NCI-H2196 (cell line): Measurements from ENCODE around the gene RNASEH2C.
A peak's percentile ranks its signal among the peaks of the same experiment; 100 is the strongest.
"Not testable (repeated sequence)": the region's sequence is repeated elsewhere in the genome, so short reads cannot be mapped to it uniquely, and the experiment has no call there.

ENCODE experiments used
- DNase-seq: peaks from one replicate; lab custom pipeline; 2025; ENCODE audit not compliant: unreplicated experiment; lab: John Stamatoyannopoulos, UW

Gene RNASEH2C

DNA sequence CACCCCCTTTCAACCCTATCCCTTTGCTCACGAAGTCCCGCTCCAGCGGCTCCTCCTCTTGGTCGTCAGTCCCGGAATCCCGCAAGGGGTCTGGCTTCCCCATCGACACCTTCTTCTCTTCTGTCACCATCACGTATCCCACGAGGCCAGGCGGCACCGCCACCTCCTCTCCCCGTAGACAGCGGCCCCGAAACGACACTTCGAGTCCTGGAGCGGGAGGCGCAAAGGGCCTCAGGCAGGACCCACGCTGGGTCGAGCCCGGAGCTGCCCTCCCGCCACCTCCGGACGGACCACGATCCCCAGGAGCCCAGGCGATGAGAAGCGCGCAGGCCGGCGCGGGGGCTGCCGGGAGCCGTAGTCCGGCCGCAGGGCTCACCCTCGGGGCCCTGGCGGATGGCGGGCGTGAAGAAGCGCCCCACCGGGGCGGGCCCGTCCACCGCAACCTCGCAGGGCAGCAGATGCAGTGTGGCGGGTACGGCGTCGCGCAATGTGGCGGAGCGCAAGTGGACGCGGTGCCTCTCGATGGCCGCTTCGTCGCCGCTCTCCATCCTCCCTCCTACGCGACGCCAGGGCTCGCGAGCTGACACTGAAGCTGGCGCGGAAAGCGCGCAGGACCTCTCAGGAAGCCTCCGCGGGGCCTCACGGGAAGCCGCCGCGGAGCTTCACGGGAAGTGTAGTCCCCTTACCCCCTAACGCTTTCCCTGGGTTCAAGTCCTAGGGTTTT lies at the start of gene RNASEH2C:
Gene RNASEH2C (minus strand): TSS at position 588 of the 724 bp plus-strand sequence. CDS start 40 bp downstream, at position 548.
- DNase-seq = peak; percentile 92

DNA sequence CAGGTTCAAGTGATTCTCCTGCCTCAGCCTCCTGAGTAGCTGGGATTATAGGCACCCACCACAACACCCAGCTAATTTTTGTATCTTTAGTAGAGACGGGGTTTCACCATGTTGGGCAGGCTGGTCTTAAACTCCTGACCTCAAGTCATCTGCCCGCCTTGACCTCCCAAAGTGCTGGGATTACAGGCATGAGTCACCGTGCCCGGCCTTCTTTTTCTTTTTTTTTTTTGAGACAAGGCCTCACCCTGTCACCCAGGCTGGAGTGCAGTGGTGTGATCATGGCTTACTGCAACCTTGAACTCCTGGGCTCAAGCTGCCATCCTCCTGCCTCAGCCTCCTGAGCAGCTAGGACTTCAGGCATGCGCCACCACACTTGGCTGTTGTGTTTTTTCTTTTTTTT lies 47.2 kb upstream of the RNASEH2C start:
- not testable (repeated sequence) for DNase-seq

DNA sequence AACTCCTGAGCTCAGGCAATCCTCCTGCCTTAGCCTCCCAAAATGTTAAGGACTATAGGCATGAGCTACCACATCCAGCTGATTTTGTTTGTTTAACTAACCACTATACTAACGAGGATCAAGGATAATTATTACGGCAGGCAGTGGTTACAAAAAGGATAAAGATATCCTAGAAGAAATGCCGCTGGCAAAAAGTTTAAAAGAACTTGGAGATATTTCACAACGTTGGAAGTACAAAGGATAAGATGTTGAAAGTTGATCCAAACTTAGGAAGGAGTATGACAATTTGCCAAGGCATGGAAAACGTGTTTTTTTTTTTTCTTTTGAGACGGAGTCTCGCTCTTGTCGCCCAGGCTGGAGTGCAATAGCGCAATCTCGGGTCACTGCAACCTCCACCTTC lies 46.8 kb upstream of the RNASEH2C start:
- no peak for DNase-seq

DNA sequence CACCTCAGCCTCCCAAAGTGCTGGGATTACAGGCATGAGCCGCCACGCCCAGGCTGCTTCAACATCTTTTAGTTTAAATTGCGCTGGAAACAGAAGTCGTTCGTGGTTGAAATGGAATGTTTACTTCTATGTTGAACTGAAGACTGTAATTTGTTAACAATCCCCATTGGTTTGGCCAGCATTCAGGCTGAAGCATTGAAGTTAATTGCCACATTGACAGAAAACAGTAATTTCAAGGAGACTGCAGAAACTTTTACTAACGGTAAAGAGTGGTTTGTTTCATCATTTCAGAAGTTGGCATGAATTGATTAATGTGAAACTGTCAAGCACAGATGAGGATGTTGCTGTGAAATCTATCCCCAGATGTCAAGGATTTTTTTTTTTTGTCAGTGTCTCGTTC lies 45.9 kb upstream of the RNASEH2C start:
- no peak for DNase-seq

DNA sequence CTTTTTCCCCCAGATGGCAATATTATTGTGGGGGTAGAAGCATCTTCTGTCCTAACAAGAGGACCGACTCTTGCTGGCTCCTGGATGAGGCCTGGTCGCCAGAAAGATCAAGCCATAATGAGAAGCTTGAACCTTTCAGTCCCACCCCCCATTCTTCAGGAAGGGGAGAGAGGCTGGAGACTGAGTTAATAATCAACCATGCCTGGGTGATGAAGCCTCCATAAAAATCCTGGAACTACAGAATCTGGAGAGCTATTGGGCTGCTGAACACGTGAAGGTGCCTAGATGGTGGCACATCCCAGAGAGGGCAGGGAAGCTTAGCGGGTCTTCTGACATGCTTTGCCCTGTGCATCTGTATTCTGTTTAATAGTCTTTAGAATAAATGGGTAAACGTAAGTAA lies 43.8 kb upstream of the RNASEH2C start:
- no peak for DNase-seq

DNA sequence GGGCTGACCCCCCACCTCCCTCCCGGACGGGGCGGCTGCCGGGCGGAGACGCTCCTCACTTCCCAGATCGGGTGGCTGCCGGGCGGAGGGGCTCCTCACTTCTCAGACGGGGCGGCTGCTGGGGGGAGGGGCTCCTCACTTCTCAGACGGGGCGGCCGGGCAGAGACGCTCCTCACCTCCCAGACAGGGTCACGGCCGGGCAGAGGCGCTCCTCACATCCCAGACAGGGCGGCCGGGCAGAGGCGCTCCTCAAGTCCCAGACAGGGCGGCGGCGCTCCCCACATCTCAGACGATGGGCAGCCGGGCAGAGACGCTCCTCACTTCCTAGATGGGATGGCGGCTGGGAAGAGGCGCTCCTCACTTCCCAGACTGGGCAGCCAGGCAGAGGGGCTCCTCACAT lies 42.2 kb upstream of the RNASEH2C start:
- not testable (repeated sequence) for DNase-seq

DNA sequence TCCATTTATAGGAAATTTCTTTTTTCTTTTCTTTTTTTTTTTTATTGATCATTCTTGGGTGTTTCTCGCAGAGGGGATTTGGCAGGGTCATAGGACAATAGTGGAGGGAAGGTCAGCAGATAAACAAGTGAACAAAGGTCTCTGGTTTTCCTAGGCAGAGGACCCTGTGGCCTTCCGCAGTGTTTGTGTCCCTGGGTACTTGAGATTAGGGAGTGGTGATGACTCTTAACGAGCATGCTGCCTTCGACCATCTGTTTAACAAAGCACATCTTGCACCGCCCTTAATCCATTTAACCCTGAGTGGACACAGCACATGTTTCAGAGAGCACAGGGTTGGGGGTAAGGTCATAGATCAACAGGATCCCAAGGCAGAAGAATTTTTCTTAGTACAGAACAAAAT lies 41.6 kb upstream of the RNASEH2C start:
- DNase-seq = not testable (repeated sequence)

DNA sequence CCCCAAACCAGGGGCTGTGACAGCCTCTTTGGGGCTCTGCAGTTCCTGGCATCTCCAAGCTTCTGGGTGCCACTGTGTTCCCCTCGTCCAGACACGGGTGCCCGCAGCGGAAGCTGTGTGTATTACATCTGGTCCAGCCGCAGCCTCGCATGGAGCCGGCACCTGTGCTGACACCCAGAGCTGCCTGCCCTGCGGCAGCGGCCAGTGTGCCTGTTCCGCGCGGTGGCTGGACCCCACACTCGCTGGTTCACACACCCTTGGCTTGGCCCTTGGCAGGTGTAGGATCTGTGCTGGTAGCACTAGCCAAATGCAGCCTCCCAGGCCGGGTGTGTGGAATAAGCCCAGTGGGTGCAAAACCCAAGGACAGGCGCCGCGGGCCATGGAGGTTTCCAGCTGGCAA lies 24.5 kb upstream of the RNASEH2C start:
- DNase-seq = no peak

DNA sequence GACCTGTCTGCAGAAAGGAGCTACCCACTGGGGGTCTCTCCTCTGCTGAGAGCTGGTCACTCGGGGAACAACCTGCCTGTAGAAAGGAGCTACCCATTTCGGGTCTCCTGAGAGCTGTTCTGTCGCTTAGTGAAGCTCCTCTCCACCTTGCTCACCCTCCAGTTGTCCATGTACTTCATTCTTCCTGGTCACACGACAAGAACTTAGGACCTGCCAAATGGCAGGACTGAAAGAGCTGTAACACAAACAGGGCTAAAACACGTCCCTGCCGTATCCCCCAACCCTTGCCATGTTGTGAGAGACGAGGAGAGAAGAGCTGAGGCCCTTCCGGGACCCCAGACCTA lies 24.1 kb upstream of the RNASEH2C start:
- no peak for DNase-seq

DNA sequence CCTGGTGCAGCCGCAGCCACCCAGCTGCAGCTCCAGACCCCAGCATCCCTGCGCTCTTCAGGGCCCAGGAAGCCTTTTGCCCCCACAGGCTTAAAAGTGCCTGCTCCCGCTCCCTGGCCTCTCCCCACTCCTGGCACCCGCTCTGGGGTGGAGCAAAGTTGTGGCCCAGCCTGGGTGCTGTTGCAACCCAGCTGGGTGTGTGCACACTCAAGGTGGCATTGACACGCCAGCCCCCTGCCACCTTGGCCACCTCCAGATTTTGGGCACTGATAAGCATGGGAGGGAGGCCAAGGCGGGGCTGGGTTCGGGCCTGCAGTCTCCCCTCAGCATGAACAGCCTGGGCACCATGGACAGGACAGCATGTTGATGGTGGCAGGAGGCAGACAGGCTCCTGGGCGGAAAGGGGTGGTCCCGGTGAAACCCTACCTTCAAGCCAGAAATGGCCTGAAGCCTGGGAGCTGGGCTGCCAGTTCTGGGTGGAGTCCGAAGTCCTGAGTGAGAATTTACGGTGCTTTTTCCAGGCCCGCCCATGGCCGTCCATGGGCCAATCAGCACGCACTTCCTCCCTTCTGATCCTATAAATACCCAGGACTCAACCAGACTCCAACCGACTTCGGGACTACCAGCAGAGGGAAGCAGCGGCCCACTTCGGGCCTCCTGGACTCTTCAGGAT lies 23.6 kb upstream of the RNASEH2C start:
- no peak for DNase-seq

DNA sequence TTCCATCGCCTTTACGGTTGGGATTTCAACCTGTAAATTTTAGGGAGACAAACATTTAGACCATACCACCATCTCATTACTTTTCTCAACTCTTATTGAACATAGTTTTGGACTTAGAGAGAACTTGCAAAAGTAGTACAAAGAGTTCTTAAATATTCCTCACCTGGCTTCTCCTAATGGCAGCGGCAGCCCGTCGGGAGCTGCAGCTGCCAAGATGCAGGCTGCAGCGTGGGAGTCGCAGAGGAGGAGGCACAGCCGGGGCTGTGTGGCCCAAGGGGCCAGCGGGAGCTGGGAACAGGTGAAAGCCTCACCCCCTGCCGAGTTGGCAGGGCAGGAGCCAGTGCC lies 23.1 kb upstream of the RNASEH2C start:
- no peak for DNase-seq

DNA sequence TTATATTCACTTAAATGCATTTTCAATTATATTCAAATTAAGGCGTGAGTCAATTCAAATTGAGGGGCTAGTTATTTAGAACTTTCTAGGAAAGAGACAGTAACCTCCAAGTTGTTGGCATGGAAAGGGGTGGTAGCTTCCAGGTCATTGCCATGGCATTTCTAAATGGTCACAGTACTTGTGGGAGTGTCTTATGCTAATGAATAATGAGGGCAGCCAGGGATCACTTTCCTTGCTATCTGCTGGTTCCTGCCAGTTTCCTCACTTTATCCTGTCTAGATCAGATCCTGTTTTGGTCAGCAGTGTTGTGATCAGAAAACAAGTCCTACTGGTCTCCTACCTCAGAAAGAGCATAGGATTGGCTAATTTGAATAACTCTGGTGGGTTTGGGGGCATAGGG lies 21.8 kb upstream of the RNASEH2C start:
- no peak for DNase-seq

DNA sequence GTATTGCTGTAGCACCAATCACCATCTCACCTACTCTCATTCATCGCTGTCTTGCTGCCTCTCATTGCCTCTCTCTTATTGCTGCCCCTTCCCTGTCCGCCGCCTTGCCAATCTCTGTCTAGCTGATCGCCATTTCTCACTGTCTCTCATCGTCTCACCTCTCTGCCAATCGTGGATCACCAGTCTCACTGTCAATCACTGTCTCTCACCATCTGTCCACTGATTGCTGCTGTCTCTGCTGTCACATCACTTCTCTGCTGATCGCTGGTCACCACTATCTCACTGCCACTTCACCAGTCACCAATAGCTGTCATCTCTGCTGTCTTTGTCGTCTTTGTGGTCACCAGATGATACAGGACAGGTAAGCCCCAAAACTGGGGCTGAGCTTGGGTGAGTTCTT lies 20.6 kb upstream of the RNASEH2C start:
- no peak for DNase-seq

DNA sequence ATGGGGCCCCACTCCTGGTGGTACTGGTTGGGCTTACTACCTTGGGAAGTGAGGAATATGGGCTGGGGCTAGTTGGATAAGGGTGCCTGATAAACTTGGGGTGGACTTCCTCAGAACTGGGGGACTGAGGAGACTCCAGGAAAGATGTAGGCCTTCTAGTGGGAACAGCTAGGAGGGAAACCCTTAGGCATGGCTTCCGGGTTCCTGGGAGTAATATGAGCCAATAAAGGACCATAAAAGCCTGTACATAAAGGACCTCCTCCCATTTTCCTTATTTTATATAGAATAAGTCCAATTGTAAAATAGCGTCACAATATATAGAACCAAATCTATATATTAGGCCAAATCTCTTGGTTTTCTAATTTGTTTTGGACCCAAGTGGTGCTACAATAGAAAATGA lies 18.4 kb upstream of the RNASEH2C start:
- DNase-seq = no peak

DNA sequence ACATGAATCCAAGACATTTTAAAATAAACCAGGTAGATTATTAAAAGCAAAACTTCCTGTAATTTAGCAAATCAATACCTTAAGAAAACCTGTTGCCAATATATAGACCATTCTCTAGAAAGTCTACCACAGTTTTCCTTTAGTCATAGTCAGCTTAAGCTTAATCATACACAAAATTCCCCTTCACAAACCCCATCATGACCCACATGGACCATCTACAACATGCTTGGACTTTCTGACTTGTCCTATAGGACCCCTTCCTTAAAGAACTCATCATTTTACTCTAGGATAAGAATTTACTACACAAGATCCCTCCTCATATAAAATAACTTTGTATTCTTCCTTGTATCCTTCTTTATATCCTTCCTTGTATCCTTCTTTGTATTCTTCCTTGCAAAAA lies 16.2 kb upstream of the RNASEH2C start:
- DNase-seq = no peak

DNA sequence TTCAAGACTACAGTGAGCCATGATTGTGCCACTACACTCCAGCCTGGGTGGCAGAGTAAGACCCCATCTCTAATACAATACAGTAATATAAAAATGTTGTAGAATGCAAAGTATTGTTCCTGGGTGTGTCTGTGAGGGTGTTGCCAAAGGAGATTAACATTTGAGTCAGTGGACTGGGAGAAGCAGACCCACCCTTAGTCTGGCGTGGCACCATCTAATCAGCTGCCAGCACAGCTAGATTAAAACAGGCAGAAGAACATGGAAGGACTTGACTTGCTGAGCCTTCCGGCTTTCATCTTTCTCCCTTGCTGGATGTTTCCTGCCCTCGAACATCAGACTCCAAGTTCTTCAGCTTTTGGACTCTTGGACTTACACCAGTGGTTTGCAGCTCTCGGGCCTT lies 14.5 kb upstream of the RNASEH2C start:
- not testable (repeated sequence) for DNase-seq

DNA sequence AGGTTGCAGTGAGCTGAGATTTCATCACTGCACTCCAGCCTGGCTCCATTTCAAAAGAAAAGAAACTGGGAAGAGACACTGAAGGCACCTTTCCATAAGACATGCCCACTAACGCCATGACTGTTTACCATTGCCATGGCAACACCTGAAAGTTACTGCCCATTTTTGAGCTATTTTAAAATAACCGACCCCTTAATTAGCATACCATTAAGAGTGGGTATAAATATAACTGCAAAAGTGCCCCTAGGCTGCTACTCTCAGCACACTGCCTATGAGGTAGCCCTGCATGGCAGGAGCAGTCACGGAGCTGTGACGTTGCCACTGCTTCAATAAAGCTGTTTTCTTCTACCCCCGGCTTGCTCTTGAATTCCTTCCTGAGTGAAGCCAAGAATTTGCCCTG lies 9.9 kb upstream of the RNASEH2C start:
- no peak for DNase-seq

DNA sequence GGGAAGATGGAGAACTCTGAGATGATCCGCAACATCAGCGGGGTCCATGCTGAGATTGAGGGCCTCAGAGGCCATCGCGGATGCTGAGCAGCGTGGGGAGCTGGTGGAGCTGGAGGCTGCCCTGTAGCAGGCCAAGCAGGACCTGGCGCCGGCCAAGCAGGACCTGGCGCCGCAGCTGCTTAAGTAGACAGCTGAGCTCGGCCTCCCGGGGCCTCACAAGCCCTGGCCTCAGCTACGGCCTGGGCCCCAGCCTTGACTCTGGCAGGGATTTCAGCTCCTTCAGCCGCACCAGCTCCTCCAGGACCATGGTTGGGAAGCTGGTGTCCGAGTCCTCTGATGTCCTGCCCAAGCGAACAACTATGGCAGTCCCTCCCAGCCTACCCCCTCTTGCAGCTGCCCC lies 7.3 kb upstream of the RNASEH2C start:
- DNase-seq = no peak

DNA sequence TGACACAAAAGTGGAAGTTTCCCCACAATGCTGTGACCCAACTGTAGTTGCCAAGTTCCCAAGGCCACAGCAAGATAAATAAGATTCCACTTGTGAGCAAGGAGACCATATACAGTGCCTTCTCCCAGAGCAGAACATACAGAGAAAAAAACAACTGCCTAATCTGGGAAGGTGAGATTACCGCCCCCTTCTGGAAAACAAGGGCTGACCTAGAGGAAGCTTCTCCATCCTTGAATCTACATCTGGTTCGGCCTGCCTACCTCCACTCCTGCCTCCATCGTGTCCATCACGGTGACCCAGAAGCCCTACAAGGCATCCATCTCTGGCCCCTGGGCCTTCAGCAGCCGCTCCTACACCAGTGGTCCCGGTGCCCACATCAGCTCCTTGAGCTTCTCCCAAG lies 6.1 kb upstream of the RNASEH2C start:
- no peak for DNase-seq

DNA sequence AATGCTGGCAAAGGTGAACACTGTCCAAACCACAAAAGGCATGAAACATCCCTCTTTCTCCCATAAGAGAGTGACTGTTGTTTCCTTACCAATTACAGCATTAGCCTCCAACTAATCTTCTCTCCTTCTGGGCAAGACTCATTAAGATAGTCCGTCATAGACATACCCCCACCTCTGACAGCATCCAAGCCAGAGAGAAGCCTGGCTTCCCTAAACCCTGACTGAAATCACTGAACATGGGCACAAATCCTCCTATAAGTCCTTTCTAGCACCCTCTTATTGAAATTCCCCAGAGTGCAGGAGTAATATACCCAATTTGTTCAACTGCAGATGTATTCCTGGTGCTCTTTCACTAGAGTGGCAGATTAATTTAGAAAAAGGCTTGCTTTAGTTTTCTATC lies 1.7 kb upstream of the RNASEH2C start:
- no peak for DNase-seq

DNA sequence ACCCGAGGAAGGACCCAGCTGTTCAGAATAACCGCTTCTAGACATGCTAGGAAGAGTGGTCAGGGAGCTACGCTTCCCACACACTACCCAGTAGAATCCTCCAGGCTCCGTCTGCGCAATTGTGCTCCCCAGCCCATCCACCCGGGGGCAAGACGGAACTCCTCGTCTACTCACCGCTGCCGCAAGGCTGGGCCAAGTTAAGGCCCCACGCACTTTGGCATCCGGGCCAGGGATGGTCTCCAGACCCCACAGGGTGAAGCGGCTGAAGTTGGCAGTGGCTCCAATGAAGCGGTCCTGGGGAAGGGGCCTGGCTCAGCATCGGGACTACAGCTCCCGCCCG lies 757 bp downstream of the RNASEH2C start:
- no peak for DNase-seq

DNA sequence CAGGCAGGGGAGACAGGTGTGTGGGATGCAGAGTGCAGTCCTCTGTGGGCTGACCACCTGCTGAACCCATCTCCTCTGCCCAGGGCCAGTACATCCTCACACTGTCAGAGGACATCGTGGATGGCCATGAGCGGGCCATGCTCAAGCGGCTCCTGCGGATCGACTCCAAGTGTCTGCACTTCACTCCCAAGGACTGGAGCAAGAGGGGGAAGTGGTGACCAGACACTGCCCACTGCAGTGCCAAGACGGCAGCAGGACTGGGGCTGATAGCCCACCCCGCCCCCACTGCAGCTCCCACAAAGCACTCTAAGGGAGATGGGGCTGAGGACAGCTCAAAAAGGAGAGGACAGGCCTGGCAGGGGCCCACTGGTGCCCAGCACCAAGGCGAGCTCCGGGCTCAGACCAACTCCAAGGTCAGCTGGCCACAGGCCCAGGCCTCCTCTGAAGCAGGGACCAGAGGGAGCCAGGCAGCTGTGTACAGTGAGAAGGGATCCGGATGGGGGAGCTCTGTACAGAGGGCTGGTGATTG lies 1.6 kb downstream of the RNASEH2C start:
- peak; percentile 24 for DNase-seq

DNA sequence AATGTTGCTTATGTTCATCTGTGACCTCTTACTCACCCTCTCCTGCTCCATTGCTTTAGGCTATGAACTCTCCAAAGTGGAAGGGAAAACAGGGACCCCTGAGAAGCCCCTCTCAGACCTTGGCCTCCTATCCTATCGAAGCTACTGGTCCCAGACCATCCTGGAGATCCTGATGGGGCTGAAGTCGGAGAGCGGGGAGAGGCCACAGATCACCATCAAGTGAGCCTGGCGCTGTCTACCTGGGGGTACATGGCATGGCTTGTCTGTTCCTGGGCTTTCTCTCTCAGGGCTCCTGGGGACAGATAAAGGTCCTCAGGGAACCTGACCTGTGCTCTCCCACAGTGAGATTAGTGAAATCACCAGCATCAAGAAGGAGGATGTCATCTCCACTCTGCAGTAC lies 2.1 kb downstream of the RNASEH2C start:
- DNase-seq = no peak
